Activated T-cell treated with anti-CD3 and anti-CD28 coated beads, Interleukin-2, amount 50 U/mL, for 48 hours (primary cell): Measurements from ENCODE around the gene USP36.

Source experiments
- DNase-seq, 2 experiments: peaks; one replicate each; pipeline ENCODE4 v3.0.0-alpha.2; 2020

Gene USP36

DNA sequence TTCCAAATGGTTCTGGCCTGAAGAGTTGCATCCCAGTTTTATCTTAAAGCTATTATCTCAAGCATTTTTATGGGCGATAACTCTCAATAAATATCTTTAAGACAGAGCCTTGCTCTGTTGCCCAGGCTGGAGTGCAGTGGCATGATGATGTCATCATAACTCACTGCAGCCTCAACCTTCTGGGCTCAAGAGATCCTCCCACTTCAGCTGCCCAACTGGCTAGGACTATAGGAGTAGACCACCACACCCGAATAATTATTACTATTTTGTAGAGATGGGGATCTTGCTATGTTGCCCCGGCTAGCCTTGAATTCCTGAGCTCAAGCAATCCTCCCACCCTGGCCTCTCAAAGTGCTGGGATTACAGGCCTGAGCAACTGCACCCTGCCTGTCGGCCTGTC lies 32.5 kb downstream of the USP36 start:
- no peak for DNase-seq

DNA sequence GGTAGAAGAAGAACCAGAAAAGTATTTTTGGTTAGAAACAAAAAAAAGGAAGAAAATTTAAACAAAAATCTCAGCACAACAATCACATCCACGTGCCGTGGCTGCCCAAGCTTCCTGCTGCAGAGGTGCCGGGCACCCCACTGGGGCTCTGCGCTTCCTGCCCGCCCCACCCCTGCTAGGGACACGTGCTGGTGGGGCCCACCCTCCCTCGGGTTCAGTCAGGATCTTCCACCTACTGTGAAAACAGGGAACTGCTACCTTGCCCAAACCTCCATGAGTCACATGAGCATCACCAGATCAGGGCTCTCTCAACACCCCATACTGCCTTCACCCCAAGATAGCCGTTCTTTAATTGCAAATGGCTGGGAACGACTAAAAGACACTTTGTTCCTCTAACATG lies 34.2 kb downstream of the USP36 start:
- DNase-seq: peak; percentile 72 to 80

DNA sequence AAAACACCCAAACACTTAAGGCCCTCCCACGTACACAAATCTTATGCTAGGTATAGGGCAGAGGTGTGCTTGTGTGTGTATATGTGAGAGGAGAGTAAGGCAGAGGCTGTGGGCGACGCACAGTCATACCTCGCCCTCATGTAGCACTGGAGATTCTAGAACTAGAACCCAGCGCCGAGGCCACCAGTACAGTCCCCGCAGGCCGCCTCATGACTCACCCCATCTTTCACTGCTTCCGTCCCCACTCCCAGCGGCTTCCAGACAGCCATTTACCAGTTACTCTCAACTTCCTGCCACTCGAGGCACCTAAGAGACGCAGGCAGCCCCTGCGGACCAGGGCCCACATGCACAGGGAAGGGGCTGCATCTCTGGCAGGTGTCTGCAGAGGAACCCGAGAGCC lies 35.3 kb downstream of the USP36 start:
- peak; percentile 84 to 87 for DNase-seq

DNA sequence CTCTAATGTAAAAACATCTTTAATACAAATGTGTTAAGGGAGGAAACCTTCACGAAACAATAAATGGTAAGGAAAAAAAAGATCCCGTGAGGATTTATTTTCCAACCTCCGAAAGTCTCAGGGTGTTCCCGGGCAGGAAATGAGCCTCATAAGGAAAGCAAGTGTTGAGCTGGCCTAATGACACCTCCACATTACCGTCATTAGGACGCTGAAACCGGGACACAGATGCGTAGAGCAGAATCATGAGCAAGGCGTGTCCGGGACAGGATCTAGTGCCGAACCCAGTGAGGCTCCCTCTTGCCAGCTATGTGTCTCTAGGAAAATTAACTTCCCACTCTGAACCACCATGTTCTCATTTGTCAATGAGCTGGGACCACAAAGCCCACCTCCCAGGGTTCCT lies 35.8 kb downstream of the USP36 start:
- DNase-seq: peak; percentile 54 to 62

DNA sequence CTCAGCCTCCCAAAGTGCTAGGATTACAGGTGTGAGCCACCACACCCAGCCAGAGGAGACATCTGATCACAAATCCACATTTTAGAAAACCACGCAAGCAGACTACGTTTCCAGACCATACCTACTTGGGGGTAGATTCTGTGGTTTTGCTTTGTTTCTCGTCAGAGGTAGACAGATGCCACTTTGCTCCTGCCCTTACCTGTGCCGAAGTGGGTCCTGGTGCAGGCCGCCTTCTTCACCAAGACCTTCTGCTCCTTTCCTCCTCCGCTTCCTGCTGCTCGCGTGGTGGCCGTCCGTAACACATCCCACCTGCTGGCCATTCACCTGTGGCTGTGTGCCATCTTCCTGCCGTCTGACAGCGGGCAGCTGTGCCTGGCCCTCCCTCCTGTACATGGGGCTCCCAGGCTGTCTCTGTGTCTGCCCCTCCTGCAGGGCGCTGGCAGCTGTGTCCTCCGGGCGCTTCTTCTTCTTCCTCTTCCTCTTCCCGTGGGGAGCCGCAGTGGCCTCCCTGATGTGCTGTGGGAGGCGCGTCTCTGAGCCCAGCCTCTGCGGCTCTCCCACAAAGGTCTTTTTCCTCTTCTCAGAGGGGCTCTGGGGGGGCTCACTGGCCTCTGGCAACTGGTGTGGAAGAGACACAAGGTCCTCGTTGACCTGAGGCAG lies 37.3 kb downstream of the USP36 start:
- no peak for DNase-seq

DNA sequence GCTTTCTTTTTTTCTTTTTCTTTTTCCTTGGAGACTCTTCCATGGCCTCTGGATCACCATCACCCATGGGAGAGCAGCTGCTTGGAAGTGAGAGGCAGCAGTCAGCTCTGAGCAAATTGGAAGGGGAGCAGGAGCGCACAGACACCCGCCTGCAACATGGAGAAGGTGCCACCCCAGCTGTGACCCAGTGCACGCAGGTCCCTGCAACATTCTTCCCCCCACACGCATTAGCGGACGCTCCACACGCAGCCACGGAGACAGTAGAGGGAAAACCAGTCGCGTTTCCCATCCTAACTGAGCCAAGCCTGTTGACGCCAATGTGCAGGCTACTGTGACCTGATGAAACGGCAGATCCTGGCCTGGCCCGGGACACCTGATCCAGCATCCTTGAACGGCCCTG lies 38.2 kb downstream of the USP36 start:
- no peak for DNase-seq

DNA sequence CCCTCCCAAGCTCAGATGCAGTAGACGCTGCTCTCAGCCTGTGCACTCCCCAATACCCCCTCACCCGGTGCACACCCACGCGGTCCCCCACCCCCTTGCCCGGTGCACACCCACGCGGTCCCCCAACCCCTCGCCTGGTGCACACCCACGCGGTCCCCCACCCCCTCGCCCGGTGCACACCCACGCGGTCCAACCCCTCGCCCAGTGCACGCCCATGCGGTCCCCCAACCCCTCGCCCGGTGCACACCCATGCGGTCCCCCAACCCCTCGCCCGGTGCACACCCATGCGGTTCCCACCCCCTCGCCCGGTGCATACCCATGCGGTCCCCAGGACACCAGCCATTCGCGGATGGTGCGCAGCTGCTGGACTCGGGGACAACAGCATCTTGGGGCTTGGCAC lies 38.6 kb downstream of the USP36 start:
- no peak for DNase-seq

DNA sequence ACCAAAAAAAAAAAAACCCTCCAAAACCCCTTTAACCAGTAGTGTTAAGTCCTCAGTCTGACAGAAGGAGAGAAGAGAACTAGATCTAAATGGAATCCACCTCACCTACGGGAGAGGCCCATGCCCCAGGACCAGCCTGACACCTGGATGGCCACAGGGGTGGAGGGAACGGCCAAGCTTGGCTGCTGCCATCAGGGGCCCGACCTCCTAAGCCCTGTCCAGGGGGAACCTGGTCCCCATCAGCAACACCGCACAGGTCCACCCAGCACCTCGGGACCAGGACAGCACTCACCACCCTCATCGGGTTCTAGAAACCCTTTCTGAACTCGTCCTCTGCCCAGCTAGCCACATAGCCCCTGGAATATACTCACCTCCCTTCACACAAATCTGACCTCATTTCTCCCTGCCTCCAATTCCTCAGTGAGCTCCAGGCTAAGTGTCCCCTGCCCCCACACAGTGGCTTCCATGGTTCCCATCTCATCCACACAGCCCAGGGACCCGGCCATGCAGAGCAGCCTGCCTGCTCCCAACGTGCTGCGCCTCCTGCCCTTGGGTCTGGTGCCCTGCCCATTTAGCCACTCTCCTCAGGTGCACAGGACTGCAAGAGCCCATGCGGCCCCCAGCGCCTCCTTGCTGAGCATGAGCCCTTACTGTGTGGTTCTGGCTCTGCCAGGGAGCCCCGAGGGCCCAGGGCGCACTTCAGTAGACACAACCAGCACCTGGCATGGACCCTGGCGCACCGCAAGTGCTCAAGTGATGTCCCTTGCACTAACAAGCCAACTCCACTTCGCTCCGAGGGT lies 40.3 kb downstream of the USP36 start:
- DNase-seq: no peak

DNA sequence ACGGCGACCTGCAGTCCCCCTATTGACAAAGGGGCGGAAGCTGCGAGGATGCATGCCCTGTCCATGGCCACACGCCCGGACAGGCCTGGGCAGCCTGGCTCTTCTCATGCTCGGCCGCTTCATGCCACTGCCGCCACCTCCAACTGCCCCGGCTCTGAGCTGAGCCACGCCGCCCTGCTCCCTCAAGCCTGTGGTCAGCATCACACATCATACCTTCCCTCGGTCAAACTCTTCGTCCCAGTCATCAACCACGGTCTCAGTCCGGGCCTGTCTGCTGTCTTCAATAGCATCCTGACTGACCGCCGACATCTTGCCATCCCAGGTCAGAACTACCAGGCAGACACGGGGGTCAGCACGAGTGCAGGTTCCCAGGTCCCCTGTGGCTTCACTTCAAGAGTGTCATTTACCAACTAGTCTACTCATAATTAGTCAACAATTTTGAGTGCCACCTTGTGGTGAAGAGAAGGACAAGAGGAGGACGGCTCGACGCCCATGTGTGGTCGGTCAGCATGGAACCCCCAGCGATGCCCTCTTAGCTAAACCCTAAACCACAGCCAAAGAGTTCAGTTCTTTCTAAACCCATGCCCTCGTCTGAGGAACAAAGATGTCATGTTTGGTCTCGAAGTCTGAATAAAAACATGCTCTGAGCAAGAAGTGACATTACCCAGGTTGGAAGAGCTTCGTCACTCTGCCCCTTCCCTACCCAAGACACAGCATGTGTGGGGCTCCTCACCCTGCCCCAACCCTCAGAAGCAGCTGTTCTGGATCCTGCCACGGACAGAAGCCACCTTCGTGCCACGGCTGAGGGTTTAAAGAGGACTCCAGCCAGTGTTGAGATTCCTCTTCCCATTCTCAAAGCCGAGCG lies 41.7 kb downstream of the USP36 start:
- no peak for DNase-seq

DNA sequence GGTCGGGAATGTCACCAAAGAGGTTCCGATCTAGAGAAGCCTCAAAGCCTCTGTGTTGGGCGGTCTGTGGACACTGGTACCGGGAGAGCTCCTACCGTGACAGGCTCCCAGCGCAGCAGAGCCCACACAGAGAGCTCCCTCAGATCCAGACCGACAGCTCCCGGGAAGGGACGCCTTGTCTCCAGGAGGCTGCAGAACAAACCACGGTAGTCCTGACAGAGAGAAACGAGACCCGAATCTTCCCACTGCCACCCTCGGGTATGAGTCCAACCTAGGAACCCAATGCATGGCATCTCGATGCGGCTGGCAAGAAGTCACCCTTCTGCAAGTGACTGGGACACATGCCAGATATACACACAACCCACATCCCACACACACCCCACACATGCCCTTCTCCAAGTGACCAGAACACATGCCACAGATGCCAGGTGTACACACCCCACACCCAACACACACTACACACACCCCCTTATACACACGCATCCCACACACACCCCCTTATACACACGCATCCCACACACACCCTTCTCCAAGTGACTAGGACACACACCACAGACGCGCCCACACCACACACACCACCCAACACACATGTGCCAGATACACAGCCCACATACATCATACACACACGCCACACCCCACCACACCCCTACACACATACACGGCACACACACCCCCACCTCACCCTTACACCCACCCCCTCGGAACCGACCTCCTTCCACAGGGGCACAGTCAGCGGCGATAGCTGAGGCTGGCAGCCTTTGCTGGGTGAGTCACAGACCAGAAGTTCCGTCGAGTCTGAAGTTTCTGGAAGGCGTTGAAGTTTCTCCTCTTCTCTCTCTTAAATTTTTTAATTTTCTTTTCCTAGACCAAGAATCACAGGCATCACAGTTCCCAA lies 42.7 kb downstream of the USP36 start:
- no peak for DNase-seq

DNA sequence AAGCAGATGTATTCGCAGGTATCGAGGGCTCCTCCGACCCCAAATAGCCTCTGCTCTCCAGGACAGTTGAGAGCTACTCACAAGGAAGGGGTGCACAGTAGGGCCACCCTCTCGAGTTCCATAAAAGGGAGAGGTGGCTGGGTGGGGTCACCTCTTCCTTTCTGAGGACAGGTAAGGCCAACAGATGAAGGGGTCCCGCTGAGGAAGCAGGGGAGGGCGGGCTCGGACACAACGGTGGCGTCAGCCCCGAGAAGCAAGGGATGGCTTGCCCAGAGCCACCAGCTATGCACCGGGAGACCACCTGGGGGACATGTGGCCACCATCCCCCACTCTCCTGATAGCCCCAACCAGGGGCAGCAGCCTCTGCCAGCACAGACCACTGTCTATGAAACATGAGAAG lies 43.4 kb downstream of the USP36 start:
- DNase-seq: no peak

DNA sequence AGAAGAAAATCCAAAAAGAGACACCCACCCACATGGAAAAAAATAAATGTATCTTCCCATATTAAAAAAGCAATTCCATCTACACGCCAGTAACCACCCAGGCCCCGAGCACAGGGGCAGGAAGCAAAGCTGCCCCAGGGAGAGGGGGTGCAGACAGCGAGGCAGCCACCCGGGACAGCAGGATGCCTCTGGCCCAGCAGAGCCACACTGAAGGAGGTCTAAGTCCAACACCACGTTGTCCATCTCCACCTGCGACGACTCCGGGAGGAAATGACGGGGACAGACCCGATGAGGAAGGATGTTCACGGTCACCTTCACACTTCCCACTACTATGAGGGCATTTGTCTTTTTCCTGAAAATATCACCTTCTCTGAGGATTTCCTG lies 44.1 kb downstream of the USP36 start:
- DNase-seq: no peak

DNA sequence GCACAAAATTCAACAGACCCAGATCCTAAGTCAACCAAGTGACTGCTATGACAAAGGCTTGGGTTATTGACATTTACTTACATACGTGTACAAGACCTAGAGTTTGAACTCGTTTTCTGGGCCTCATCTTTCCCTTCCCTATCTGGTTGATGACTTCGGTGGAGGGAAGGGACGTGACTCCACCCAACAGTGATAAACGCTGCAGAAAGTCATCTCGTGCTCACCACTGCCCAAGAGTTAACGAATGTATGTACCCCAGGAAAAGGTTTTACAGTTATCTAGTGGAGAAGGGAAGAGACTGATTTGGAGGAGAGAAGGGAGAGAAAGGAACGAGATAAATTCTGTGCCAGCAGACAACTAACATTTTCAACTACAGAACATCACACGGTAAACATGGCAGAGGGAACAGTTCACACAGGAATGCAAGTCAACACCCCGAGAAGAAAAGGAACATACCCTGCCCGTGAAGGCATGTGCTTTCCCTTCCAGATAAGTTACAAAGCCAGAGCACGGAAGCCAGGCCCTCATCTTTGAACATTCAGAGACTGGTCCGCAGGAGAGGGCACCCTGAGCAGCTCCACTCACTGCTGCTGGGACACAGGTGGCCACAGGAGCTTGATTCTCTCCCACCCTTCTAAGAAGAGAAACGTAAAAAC lies 44.6 kb downstream of the USP36 start:
- DNase-seq: no peak

DNA sequence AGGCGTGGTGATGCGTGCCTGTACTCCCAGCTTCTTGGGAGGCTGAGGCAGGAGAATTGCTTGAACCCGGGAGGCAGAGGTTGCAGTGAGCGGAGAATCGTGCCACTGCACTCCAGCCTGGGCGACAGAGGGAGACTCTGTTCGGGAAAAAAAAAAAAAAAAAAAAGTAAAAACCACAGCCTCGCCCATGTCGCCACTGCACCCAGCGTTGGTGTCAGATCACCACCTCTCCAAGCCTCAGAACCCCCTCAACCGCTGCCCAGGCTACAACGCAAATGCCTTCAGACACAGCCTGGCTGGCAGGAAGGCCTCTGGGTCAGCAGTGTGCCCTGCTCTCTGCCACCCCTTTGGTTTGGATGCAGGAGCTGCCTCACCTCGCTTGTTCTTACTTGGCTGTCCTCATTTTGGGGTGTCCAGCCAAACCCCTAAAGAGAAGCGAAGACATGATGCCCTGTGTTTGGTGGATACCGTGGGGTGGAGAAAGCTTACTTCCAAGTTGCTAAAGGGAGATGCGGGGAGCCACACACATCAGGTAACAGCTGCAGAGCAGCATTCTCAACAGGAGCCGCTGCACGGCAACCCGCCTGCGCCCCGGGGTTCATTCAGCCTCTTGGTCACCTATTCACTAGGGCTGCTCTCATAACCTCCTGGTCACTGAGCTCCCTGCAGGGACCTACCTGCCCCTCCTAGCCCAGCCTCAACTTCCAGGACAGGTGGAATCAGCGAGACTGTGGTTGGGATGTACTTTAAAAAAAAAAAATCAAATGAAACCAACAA lies 45.6 kb downstream of the USP36 start:
- DNase-seq: no peak

DNA sequence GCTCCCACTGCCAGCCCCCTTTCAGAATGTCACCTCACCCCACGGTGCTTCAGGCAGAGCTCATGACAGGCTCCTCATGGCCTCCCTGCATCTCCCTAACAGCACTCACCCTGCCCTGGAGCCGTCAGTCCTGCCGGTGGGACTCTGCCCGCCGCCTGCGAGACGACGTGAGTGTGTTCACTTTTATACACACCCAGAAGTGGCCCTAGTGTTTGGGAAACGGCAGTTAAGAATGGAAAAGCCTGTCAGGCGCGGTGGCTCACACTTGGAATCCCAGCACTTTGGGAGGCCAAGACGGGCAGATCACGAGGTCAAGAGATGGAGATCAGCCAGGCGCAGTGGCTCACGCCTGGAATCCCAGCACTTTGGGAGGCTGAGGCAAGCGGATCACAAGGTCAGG lies 46.2 kb downstream of the USP36 start:
- DNase-seq: no peak

DNA sequence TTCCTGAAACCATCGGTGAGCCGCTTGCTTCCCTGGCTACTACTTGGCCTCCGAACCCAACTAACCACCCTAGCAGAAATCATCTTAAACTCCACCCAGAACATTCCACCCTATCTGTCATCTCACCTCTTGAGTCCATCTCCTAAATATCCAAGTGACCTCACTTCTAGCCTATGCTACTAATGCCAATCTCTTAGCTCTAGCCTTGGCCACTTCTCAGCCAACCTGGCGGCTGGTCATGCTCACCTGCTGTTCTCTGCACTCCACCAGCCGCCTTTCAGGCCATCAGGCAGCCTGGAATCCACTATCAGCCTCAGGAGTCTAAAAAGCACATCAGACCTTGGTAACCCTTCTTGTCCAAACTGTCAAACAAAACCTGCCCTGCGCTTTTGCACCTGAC lies 46.6 kb downstream of the USP36 start:
- no peak for DNase-seq

DNA sequence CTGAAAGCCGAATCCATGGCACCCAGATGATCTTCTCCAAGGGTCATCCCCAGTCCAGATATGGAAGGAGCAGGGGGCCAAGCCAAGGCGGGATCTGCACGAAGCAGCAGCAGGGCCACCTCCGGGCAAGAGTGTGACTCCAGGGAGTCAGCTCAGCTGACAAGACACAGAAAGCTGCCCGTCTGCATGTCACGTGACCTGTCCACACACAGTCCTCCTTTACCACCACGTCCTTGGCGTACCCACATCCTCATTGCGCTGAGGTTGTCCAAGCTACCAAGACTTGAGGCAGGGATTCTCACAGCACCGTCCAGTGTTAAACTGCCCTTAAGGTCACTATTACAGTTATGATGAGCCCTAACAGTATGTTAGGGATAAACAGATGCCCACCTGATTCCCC lies 47.2 kb downstream of the USP36 start:
- no peak for DNase-seq

DNA sequence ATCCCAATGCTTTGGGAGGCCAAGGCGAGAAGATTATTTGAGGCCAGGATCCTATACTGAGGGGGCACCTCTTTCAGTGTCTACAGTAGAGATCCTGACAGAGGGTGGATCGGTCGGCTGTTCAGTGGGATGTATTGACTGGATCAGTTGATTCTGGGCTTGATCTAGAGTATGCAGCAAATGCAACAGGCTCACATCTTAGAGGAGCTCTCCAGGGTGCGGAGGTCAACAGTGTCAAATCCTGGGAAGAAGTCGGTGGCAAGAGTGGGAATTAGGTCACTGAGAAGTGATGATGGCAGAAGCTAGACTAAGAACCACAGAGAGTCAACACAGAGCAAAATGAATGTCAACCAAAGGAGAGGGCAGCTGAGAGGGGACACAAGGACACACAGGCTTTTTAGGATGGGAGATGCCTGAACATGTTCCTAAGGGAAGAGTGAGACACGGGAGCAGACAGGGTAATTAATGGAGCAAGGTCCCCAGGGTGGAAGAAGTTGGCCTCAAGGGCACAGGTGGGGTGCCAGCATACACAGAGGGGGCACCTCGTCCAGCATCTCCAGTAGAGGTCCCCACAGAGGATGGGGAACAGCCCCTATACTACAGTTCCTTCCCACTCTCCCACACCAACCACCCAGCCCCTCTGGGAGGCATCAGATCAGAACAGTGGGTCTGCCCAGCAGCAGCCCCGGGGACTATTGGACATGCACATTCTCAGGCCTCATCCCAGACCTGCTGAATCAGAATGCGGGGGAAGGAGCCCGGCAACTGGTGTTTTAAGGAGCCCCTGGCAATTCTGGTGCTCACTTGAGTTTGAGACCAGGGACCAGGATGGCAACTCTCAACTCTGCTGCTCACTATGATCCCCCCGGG lies 48.5 kb downstream of the USP36 start:
- DNase-seq: no peak

DNA sequence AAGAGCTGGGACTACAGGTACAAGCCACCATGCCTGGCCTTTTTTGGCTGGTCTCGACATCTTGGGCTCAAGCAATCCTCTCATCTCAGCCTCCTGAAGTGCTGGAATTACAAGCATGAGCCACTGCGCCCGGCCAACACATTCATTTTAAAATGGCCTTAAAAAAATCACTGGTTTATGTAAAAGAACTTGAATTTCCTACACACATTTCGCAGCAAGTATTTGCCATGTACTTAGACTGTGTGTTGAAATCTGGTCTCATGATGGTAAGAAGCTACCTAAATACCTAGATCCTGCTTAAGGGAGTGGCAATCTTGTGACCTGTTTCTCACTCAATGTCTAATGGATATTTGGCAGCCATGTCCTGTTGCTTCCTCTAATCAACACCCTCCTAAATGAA lies 50.1 kb downstream of the USP36 start:
- DNase-seq: no peak

DNA sequence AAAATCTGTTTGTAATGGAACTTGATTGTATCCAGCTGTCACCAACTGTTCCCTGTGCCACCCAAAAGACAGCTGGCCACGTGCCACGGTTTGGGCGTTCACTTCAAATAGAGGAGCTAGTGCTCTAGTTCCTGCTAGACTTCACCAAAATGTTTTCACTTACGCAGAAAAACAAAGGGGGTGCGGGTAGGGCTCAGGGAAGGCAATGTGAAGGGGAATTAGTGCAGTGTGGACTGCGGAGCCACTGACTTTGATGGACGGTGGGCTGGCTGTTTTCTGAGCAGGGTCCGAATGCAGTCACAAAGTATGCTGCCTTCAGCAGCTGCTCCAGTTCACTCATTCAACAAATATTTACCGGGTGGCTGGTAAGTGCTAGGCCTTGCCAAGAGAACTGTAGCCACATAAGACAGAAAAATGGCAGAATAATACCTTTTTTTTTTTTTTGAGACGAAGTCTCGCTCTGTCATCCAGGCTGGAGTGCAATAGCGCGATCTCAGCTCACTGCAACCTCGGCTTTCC lies 50.9 kb downstream of the USP36 start:
- DNase-seq: no peak
